AG10803 (cell line): ENCODE measurements around the gene GNLY.

Experiments used
- DNase-seq: peaks from one replicate; pipeline ENCODE4 v3.0.0; 2010; ENCODE audit warnings: low read depth
- H3K4me3 ChIP-seq: 2 replicates; pipeline ENCODE4 v1.5.1; 2011; ENCODE audit warnings: mild to moderate bottlenecking, low read length, control low read depth
- CTCF ChIP-seq: conservative IDR thresholded peaks from 2 replicates; pipeline ENCODE4 v1.5.1; 2011; ENCODE audit warnings: mild to moderate bottlenecking, low read length, control low read depth, inconsistent platforms

The GNLY gene

GRCh38 chr2:85717308-85718008 is 23.3 kb downstream of the GNLY start:
- no peak for TF ChIP-seq CTCF
- H3K4me3 ChIP-seq: no peak overlapping the region
- peak; percentile 93 for DNase-seq

GRCh38 chr2:85718009-85718391 is 23.8 kb downstream of the GNLY start:
- DNase-seq: no peak
- TF ChIP-seq CTCF: no peak; the same call in 1 of the 2 replicates
- no peak overlapping the region for H3K4me3 ChIP-seq

- no peak for TF ChIP-seq CTCF
- no peak overlapping the region for H3K4me3 ChIP-seq
- DNase-seq: no peak
Observed at GRCh38 chr2:85718885-85719492, 24.8 kb downstream of the GNLY start.

GRCh38 chr2:85719609-85720240 is 25.6 kb downstream of the GNLY start:
- H3K4me3 ChIP-seq: no peak overlapping the region
- DNase-seq: no peak
- TF ChIP-seq CTCF: no peak

GRCh38 chr2:85720533-85720932 is 26.4 kb downstream of the GNLY start:
- no peak for TF ChIP-seq CTCF
- no peak for DNase-seq
- no peak overlapping the region for H3K4me3 ChIP-seq

- TF ChIP-seq CTCF: no peak
- no peak for DNase-seq
- no peak overlapping the region for H3K4me3 ChIP-seq
Observed at GRCh38 chr2:85721641-85722040, 27.5 kb downstream of the GNLY start.

GRCh38 chr2:85722519-85722918 is 28.4 kb downstream of the GNLY start:
- no peak for DNase-seq
- no peak for TF ChIP-seq CTCF
- H3K4me3 ChIP-seq: no peak overlapping the region
